ENCODE data around the gene PKD1L1. TPM values are rescaled to one million over a fixed set of nuclear protein-coding genes. Genes with fewer than 3 reads are reported as not detected.

PKD1L1 gene
- total and polyA plus RNA-seq, 11 donors: 1.1 to 3.7 (median 2.3) TPM

DNA sequence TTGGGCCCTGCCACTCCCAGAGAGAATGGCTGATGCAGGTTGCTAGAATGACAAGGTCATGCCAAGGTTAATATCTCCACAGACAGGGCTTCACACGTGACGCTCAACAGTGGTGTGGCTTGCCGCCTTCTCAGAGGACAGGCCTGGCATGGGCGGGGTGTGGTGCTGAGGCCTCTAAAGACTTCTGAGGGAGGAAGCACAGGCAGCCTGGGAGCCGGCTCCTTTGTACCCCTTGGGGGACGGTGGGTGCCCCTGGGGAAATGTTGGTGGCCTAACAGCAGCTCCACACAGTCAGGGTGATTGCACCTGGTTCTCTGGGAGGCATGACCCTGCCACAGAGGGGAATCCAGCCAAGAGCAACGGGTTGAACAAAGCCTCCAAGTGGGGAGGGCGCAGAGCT is 115.1 kb downstream of the PKD1L1 start:
- DNase-seq (no peak), ATAC-seq (no peak)
- Histone ChIP-seq H3K36me3 (peaks cover 0 to 37% (median 0%) of the 10 kb centered on the region in 9 donors), H3K9me3 (no peaks in the 10 kb centered on the region), H3K27ac (no peak overlapping the region), H3K27me3 (no peaks in the 10 kb centered on the region), H3K4me3 (no peak overlapping the region), H3K4me1 (no peaks in the 10 kb centered on the region)
- 86 to 91% (median 89%) methylated on average over 5 to 8 of the region's 8 CpGs for WGBS, 4 donors
- intact Hi-C loops (cut with DNase I): no loop called here
- TF ChIP-seq, protein P1, sequence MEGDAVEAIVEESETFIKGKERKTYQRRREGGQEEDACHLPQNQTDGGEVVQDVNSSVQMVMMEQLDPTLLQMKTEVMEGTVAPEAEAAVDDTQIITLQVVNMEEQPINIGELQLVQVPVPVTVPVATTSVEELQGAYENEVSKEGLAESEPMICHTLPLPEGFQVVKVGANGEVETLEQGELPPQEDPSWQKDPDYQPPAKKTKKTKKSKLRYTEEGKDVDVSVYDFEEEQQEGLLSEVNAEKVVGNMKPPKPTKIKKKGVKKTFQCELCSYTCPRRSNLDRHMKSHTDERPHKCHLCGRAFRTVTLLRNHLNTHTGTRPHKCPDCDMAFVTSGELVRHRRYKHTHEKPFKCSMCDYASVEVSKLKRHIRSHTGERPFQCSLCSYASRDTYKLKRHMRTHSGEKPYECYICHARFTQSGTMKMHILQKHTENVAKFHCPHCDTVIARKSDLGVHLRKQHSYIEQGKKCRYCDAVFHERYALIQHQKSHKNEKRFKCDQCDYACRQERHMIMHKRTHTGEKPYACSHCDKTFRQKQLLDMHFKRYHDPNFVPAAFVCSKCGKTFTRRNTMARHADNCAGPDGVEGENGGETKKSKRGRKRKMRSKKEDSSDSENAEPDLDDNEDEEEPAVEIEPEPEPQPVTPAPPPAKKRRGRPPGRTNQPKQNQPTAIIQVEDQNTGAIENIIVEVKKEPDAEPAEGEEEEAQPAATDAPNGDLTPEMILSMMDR (IDR thresholded peaks at IDR 0.05): no peak
- no peak for TF ChIP-seq POLR2A (IDR thresholded peaks at IDR 0.05)

DNA sequence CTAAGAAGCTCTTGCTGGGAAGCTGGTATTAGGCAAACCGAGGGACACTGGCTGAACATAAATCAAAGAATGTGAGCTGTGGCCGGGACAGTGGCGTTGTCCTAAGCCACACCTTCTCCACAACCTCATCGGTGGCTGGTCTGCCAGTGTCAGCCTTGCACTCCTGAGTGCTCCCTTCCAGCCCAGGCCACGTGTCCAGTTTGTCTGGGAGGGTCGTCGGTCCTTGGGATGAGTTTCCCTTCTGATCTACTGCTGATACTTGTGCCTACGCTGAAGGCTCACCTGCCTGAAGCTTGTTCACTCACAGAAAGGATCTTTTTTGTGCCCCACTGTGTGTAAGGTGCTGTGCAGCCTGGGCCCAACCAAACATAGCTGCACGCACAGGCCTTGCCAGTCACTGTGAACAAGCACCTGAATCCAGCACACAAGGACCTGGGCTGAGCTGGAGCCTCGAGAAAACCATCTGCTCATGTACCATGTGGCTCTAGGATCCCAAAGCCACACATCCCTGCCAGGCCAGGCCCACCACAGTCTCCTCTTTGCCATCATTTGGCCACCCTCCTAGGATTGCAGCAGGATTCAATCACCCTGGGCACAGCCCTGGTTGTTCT is 116.1 kb downstream of the PKD1L1 start:
- peaks cover 0 to 9% (median 1%) of the 10 kb centered on the region in 12 donors for H3K4me1 ChIP-seq
- H3K36me3 ChIP-seq: peaks cover 0 to 37% (median 0%) of the 10 kb centered on the region in 9 donors
- H3K27ac ChIP-seq: no peak overlapping the region
- DNase-seq (no peak), ATAC-seq (no peak)
- no peaks in the 10 kb centered on the region for H3K27me3 ChIP-seq
- H3K4me3 ChIP-seq: no peak overlapping the region
- H3K9me3 ChIP-seq: no peaks in the 10 kb centered on the region
- intact Hi-C loops (cut with DNase I): no loop called here
- WGBS, 4 donors: 94 to 99% (median 95%) methylated on average over 10 of the region's 10 CpGs
- no peak for TF ChIP-seq POLR2A (IDR thresholded peaks at IDR 0.05)
- TF ChIP-seq, protein P1 (IDR thresholded peaks at IDR 0.05): no peak

DNA sequence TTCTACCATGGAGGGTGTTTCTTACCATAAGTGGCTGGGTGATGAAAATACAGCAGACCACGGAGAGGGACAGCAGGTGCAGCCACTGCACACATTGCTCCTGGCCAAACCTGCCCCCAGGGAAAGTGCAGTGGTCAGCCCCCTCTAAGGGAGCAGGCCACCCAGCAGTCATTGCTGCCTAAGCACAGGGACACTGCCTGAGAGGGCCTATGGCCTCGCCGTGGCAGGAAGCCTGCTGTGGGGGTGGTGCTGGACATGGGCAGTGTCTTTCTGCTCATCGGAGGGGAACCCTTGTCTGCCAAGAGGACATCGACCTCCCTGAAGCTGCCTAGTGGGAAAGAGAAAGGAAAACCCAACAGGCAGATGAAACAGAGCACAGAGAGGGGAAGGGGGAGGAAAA is 118.3 kb downstream of the PKD1L1 start:
- Histone ChIP-seq H3K9me3 (no peaks in the 10 kb centered on the region), H3K4me1 (peaks cover 0 to 14% (median 1%) of the 10 kb centered on the region in 12 donors), H3K36me3 (peaks cover 0 to 35% (median 0%) of the 10 kb centered on the region in 9 donors), H3K27ac (no peak overlapping the region), H3K27me3 (no peaks in the 10 kb centered on the region), H3K4me3 (no peak overlapping the region)
- no peak for ATAC-seq
- intact Hi-C loops (cut with DNase I): no loop called here
- no peak for DNase-seq
- WGBS, 4 donors: 63 to 77% (median 72%) methylated on average over 5 of the region's 5 CpGs
- TF ChIP-seq POLR2A (IDR thresholded peaks at IDR 0.05): no peak
- TF ChIP-seq, protein P1 (IDR thresholded peaks at IDR 0.05): no peak

DNA sequence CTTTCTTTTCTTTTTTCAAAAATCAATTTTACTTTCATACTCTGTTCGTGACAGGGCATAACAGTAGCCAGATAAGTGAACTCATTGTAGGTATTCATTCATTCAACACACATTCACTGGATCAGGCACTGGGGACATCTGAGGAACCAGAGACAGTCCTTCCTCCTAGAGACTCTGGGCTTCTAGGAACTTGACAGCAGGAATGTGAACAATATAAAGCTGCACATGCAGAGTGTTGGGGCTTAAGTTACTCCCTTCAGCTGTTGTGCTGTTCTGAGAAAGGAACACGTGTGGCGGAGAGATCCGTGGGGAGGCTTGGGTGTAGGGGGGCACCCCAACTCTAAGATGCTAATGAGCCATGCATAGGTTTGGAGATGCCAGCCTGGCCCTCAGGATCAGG is 120.4 kb downstream of the PKD1L1 start:
- no peak overlapping the region for H3K4me3 ChIP-seq
- no peak for TF ChIP-seq POLR2A (IDR thresholded peaks at IDR 0.05)
- TF ChIP-seq, protein P1 (IDR thresholded peaks at IDR 0.05): no peak
- H3K27me3 ChIP-seq: no peaks in the 10 kb centered on the region
- peaks cover 0 to 17% (median 0%) of the 10 kb centered on the region in 9 donors for H3K36me3 ChIP-seq
- H3K4me1 ChIP-seq: peaks cover 0 to 14% (median 1%) of the 10 kb centered on the region in 12 donors
- no peaks in the 10 kb centered on the region for H3K9me3 ChIP-seq
- H3K27ac ChIP-seq: no peak overlapping the region
- DNase-seq: no peak
- intact Hi-C loops (cut with DNase I): no loop called here
- 75 to 80% (median 77%) methylated on average over 4 of the region's 4 CpGs for WGBS, 4 donors
- ATAC-seq: peak in 1 of 4 donors; percentile 6

Measured in heart left ventricle (tissue), 16 donors.